ENCODE data around the gene GDI2. TPM values are rescaled to one million over a fixed set of nuclear protein-coding genes. Genes with fewer than 3 reads are reported as not detected.

GDI2 gene
- total and polyA plus RNA-seq, 9 of the 15 experiments (the other 6 are each of a cell fraction or from before 2014, with no cell fraction given): 262 to 424 (median 287) TPM

DNA sequence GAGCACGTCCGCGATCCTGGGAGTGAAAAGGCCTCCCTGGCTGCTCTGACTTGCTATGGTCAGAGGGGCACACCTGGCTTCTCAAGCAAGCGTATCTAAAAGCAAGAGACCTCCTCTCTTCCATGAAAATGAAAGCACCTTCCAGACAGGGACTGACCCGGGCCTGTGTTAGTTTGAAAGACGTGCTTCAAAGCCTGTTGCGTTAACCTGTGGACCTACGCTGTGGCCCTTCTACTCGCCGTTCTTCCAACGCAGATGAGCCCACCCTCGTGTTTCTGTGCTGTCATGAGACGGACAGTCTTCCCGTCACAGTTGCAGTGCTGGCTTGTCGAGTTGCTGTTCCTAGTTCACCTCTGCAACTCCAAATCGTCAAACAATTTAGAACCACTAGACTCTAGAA, 15.5 kb upstream of the GDI2 start:
- TF ChIP-seq BRCA1 (IDR thresholded peaks at IDR 0.05) (no peak), BRCA1 (CRISPR knock-in tag; IDR thresholded peaks at IDR 0.05) (no peak)
- CTCF ChIA-PET (ENCODE audit: low intra/inter-chr PET ratio): no interaction called here
- Histone ChIP-seq H3K4me3 (no peak overlapping the region), H3K9ac (ENCODE audit: insufficient read depth in 1 of 2, low read depth in 2 of 2, low read length in 2 of 2) (peak overlapping the region; percentile 17 to 83; a peak in 3 of 4 replicates), H3K27me3 (ENCODE audit: control insufficient read depth in 2 of 2, insufficient read depth in 2 of 2, low read length in 2 of 2) (no peaks in the 10 kb centered on the region), H3K4me1 (replicated peaks in 1 of 2; ENCODE audit: control insufficient read depth in 2 of 2, insufficient read depth in 2 of 2, low read length in 2 of 2) (peaks cover 14 to 25% of the 10 kb centered on the region in 2 experiments; a peak in 4 of 5 replicates), H2AFZ (ENCODE audit: low read depth, low read length) (peak overlapping the region; percentile 96), H3K36me3 (ENCODE audit: control insufficient read depth, insufficient read depth, low read length) (no peaks in the 10 kb centered on the region), H3K79me2 (ENCODE audit: control insufficient read depth, insufficient read depth, low read length) (no peaks in the 10 kb centered on the region), H3K27ac (ENCODE audit: extremely low read depth, low read depth, low read length) (peak overlapping the region; percentile 56), H3K9me1 (ENCODE audit: control insufficient read depth, insufficient read depth, low read length) (no peaks in the 10 kb centered on the region), H3K9me3 (replicated peaks; ENCODE audit: control insufficient read depth, insufficient read depth, low read depth, low read length) (no peaks in the 10 kb centered on the region), H4K20me1 (replicated peaks; ENCODE audit: control insufficient read depth, insufficient read depth, low read length) (no peaks in the 10 kb centered on the region), H3K4me2 (ENCODE audit: insufficient read depth, low read length) (peak overlapping the region; percentile 44; the same call in 1 of the 2 replicates)
- FAIRE-seq (no peak), DNase-seq (ENCODE audit: extremely low read depth in 1 of 4, low spot score in 3 of 4) (no peak), ATAC-seq (peak; percentile 50)
- POLR2A ChIA-PET: interaction anchor here (0.9 to 2.2 kb wide), 6 partner anchors 11 to 62 kb away, joined by 3 to 6 read pairs (median 4); partner anchors contain the start of genes ANKRD16 and FBH1
- in situ Hi-C loops (cut with MboI): no loop called here
- WGBS (ENCODE audit: insufficient coverage, low coverage, missing lambda C conversion rate): 72% methylated on average over 16 of the region's 16 CpGs
- BruUV-seq (replicated peaks): no TSS peak
- intact Hi-C loops (cut with micrococcal nuclease): no loop called here

DNA sequence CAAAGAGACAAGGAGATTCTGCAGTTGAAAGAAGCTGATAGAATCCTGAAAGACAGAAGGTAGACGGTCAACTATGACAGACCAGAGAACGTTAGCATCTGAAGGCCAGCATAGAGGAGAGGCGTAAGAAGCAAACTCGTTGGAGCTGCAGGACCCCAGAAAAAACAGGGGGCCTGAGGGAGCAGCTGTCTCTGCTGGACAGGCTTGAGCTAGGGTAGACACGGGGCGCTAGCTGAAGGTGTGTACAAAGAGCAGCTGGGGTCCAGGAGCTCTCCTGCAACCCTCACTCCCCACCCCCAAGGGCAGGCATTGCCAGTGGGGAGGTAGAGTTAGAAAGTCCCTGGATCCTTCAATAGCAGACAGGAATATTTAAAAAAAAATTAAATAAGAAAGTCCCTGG, 14.6 kb upstream of the GDI2 start:
- no peak for FAIRE-seq
- H3K9me1 ChIP-seq (ENCODE audit: control insufficient read depth, insufficient read depth, low read length): no peaks in the 10 kb centered on the region
- BruUV-seq (replicated peaks): no TSS peak
- in situ Hi-C loops (cut with MboI) (no loop called here), intact Hi-C loops (cut with micrococcal nuclease) (no loop called here)
- H2AFZ ChIP-seq (ENCODE audit: low read depth, low read length): peak overlapping the region; percentile 56
- CTCF ChIA-PET (ENCODE audit: low intra/inter-chr PET ratio): no interaction called here
- POLR2A ChIA-PET: interaction anchor here (0.9 to 2.8 kb wide), 2 partner anchors 14 to 17 kb away, joined by 3 to 14 read pairs; partner anchors contain the start of gene GDI2
- peaks cover 12 to 18% of the 10 kb centered on the region in 2 experiments; a peak in 4 of 5 replicates for H3K4me1 ChIP-seq (replicated peaks in 1 of 2; ENCODE audit: control insufficient read depth in 2 of 2, insufficient read depth in 2 of 2, low read length in 2 of 2)
- no peaks in the 10 kb centered on the region for H3K79me2 ChIP-seq (ENCODE audit: control insufficient read depth, insufficient read depth, low read length)
- no peaks in the 10 kb centered on the region for H3K9me3 ChIP-seq (replicated peaks; ENCODE audit: control insufficient read depth, insufficient read depth, low read depth, low read length)
- WGBS (ENCODE audit: insufficient coverage, low coverage, missing lambda C conversion rate): 78% methylated on average over 6 of the region's 6 CpGs
- peak overlapping the region in 1 of 2 experiments; percentile 81; a peak in 2 of 4 replicates for H3K9ac ChIP-seq (ENCODE audit: insufficient read depth in 1 of 2, low read depth in 2 of 2, low read length in 2 of 2)
- H3K4me2 ChIP-seq (ENCODE audit: insufficient read depth, low read length): no peak overlapping the region
- H3K4me3 ChIP-seq: no peak overlapping the region
- no peak for ATAC-seq
- DNase-seq (ENCODE audit: extremely low read depth in 1 of 4, low spot score in 3 of 4): no peak
- no peaks in the 10 kb centered on the region for H4K20me1 ChIP-seq (replicated peaks; ENCODE audit: control insufficient read depth, insufficient read depth, low read length)
- H3K36me3 ChIP-seq (ENCODE audit: control insufficient read depth, insufficient read depth, low read length): no peaks in the 10 kb centered on the region
- H3K27ac ChIP-seq (ENCODE audit: extremely low read depth, low read depth, low read length): no peak overlapping the region
- no peaks in the 10 kb centered on the region for H3K27me3 ChIP-seq (ENCODE audit: control insufficient read depth in 2 of 2, insufficient read depth in 2 of 2, low read length in 2 of 2)
- TF ChIP-seq EGR1 (conservative IDR thresholded peaks at IDR 0.05): no peak
- TF ChIP-seq ETV1 (tag; conservative IDR thresholded peaks at IDR 0.05; ENCODE audit: low read depth): no peak
- no peak for TF ChIP-seq SMARCB1 (IDR thresholded peaks at IDR 0.05; ENCODE audit: insufficient read length, low read depth)
- TF ChIP-seq PHF20 (IDR thresholded peaks at IDR 0.05; ENCODE audit: partially characterized antibody): no peak
- no peak for TF ChIP-seq DIDO1 (tag; IDR thresholded peaks at IDR 0.05; ENCODE audit: low read depth)
- TF ChIP-seq NR0B1 (IDR thresholded peaks at IDR 0.05; ENCODE audit: partially characterized antibody): no peak
- TF ChIP-seq TCF7 (IDR thresholded peaks at IDR 0.05; ENCODE audit: borderline replicate concordance): no peak
- TF ChIP-seq ZNF764 (CRISPR knock-in tag; IDR thresholded peaks at IDR 0.05; ENCODE audit: low read depth): no peak
- no peak for TF ChIP-seq DEAF1 (CRISPR knock-in tag; IDR thresholded peaks at IDR 0.05)
- TF ChIP-seq ZNF41 (CRISPR knock-in tag; conservative IDR thresholded peaks at IDR 0.05): no peak
- no peak for TF ChIP-seq ZNF57 (CRISPR knock-in tag; IDR thresholded peaks at IDR 0.05)
- no peak for TF ChIP-seq BRD4 (IDR thresholded peaks at IDR 0.05)

Measured in K562 (cell line).